Transverse colon (tissue), 4 donors: ENCODE measurements around the gene GCNT2.

Experiments used
- CTCF ChIP-seq, 5 experiments: fragments of 200-600 bp in 3 of 5; fragments of 450-650 bp in 2 of 5; sonication (generic) in 3 of 5; IDR thresholded peaks; 1 replicate in 2 of 5; 2 replicates in 3 of 5; pipeline ENCODE4 v1.5.1; 2016 to 2017; ENCODE audit warnings: antibody characterized with exemption in 5 of 5, inconsistent platforms in 3 of 5, mild to moderate bottlenecking in 2 of 5, moderate library complexity in 1 of 5
- POLR2AphosphoS5 ChIP-seq, 3 donors: sonication (generic); formaldehyde crosslinking; IDR thresholded peaks; one replicate each; pipeline ENCODE4 v1.6.1; 2016; ENCODE audit warnings: antibody characterized with exemption in 3 of 3

DNA sequence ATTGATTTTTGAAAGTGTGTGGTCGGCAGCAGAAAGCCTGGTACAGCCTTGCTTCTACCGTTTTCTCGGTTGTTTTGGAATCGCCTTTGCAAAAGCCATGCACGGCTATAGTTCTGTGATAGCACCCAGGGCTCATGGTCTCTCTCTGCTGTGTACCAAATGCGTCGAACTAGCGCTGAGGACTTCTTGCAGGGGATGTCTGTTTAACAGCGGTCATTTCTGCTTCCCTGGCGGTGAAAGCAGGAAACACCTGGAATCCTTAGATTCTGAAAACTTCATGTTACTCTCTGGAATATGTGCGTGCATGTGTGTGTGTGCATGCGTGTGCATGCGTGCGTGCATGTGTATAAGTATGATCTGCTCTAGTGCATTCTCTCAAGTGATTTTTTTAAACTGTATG, 26.1 kb upstream of the GCNT2 start:
- TF ChIP-seq CTCF (IDR thresholded peaks at IDR 0.05) = no peak
- TF ChIP-seq POLR2AphosphoS5 (IDR thresholded peaks at IDR 0.05) = no peak
